Trophoblast cell (in vitro differentiated cells and primary cell): ENCODE results near the gene ADCY2.

Experiments used
- DNase-seq, 2 donors: peaks; one replicate each; pipeline ENCODE4 v3.0.0-alpha.2; 2016
- H2AFZ ChIP-seq: 2 replicates; pipeline ENCODE4 v1.6.1; 2013; ENCODE audit warnings: low read length, moderate library complexity, mild to moderate bottlenecking; ENCODE audit not compliant: insufficient read depth, poor library complexity
- H2AK5ac ChIP-seq: 2 replicates; pipeline ENCODE4 v1.6.1; 2013; ENCODE audit warnings: mild to moderate bottlenecking, low read length
- H2BK120ac ChIP-seq: 2 replicates; pipeline ENCODE4 v1.6.1; 2013; ENCODE audit warnings: low read length, mild to moderate bottlenecking, moderate library complexity; ENCODE audit not compliant: insufficient read depth, poor library complexity
- H2BK12ac ChIP-seq: 2 replicates; pipeline ENCODE4 v1.6.1; 2013; ENCODE audit warnings: mild to moderate bottlenecking, low read length, moderate library complexity
- H2BK5ac ChIP-seq: 2 replicates; pipeline ENCODE4 v1.6.1; 2013; ENCODE audit warnings: low read length, low read depth, moderate library complexity, mild to moderate bottlenecking; ENCODE audit not compliant: poor library complexity
- H3K14ac ChIP-seq: 2 replicates; pipeline ENCODE4 v1.6.1; 2013; ENCODE audit warnings: mild to moderate bottlenecking, low read length
- H3K18ac ChIP-seq: 2 replicates; pipeline ENCODE4 v1.6.1; 2013; ENCODE audit warnings: mild to moderate bottlenecking, low read length
- H3K23ac ChIP-seq: 2 replicates; pipeline ENCODE4 v1.6.1; 2013; ENCODE audit warnings: low read length
- H3K27ac ChIP-seq: 2 replicates; pipeline ENCODE4 v1.5.1; 2013; ENCODE audit warnings: low read depth, mild to moderate bottlenecking, inconsistent platforms, low read length, moderate library complexity
- H3K27me3 ChIP-seq: 2 replicates; pipeline ENCODE4 v1.6.1; 2013; ENCODE audit warnings: inconsistent platforms, mild to moderate bottlenecking, low read length, moderate library complexity; ENCODE audit not compliant: insufficient read depth
- H3K36me3 ChIP-seq, 2 experiments: 1 replicate in 1 of 2; 2 replicates in 1 of 2; pipeline ENCODE4 v1.6.1; 2013; ENCODE audit warnings: low read length in 2 of 2, mild to moderate bottlenecking in 2 of 2, moderate library complexity in 1 of 2; ENCODE audit not compliant: insufficient read depth in 2 of 2, control insufficient read depth in 1 of 2
- H3K4ac ChIP-seq: 2 replicates; pipeline ENCODE4 v1.6.1; 2013; ENCODE audit warnings: low read depth, mild to moderate bottlenecking, low read length, moderate library complexity
- H3K4me1 ChIP-seq, 2 experiments: 1 replicate in 1 of 2; 2 replicates in 1 of 2; pipeline ENCODE4 v1.6.1; 2013; ENCODE audit warnings: low read length in 2 of 2, mild to moderate bottlenecking in 2 of 2, moderate library complexity in 1 of 2; ENCODE audit not compliant: insufficient read depth in 2 of 2, control insufficient read depth in 1 of 2
- H3K4me2 ChIP-seq: 2 replicates; pipeline ENCODE4 v1.6.1; 2013; ENCODE audit warnings: inconsistent platforms, mild to moderate bottlenecking, low read length, moderate library complexity
- H3K4me3 ChIP-seq: 2 replicates; pipeline ENCODE4 v1.5.1; 2013; ENCODE audit warnings: mild to moderate bottlenecking, low read depth, low read length, inconsistent platforms
- H3K79me1 ChIP-seq: one replicate; pipeline ENCODE4 v1.6.1; 2013; ENCODE audit warnings: low read length
- H3K79me2 ChIP-seq: 2 replicates; pipeline ENCODE4 v1.6.1; 2013; ENCODE audit warnings: low read length, mild to moderate bottlenecking; ENCODE audit not compliant: control insufficient read depth, insufficient read depth, poor library complexity
- H3K9ac ChIP-seq: 2 replicates; pipeline ENCODE4 v1.6.1; 2013; ENCODE audit warnings: mild to moderate bottlenecking, low read length
- H3K9me3 ChIP-seq: 2 replicates; pipeline ENCODE4 v1.6.1; 2013; ENCODE audit warnings: low read depth, mild to moderate bottlenecking, control low read depth, inconsistent platforms, low read length; ENCODE audit not compliant: insufficient read depth
- H4K12ac ChIP-seq: 2 replicates; pipeline ENCODE4 v1.6.1; 2013; ENCODE audit warnings: low read depth, mild to moderate bottlenecking, low read length, moderate library complexity
- H4K8ac ChIP-seq: 2 replicates; pipeline ENCODE4 v1.6.1; 2013; ENCODE audit warnings: low read depth, mild to moderate bottlenecking, low read length, moderate library complexity
- H4K91ac ChIP-seq: one replicate; pipeline ENCODE4 v1.6.1; 2013; ENCODE audit warnings: low read depth, mild to moderate bottlenecking, low read length, moderate library complexity
- WGBS: extraction: QIAGEN DNeasy Blood & Tissue Kit; methylation state at CpG from one replicate; pipeline ENCODE4 v1.1.7; 2013; ENCODE audit warnings: missing lambda C conversion rate; ENCODE audit not compliant: insufficient read length, insufficient coverage; ENCODE audit errors: extremely low coverage; 5-methylcytosine and 5-hydroxymethylcytosine counted together

The ADCY2 gene

DNA sequence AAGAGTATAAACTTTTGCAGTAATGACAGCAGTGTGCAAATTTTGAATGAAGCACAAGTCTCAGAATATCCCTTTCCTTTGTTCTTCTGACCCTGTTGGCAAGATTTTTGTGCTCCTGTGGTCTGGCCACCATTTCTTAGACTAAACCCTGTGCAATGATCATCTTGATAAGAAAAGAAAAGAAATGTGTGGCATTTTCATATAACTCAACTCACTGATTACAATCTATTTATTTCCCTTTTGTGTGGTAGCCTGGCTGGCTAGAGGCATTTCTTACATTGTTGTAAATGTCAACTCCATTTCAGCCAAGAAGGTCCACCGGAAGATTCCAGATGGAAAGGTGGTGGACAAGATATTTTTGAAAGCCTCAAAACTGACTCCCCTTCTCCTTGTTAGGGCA lies 41.9 kb downstream of the ADCY2 start:
- Histone ChIP-seq H3K18ac (no peak overlapping the region), H2BK5ac (no peak overlapping the region), H3K36me3 (no peaks in the 10 kb centered on the region), H4K12ac (no peak overlapping the region), H3K14ac (no peak overlapping the region), H3K79me1 (no peaks in the 10 kb centered on the region), H2AK5ac (no peak overlapping the region), H2AFZ (no peak overlapping the region), H3K9ac (no peak overlapping the region), H2BK12ac (no peak overlapping the region), H3K27ac (no peak overlapping the region), H3K4me3 (no peak overlapping the region), H3K4ac (no peak overlapping the region), H4K91ac (no peak overlapping the region), H3K27me3 (no peaks in the 10 kb centered on the region), H2BK120ac (no peak overlapping the region), H3K9me3 (peaks cover 4% of the 10 kb centered on the region), H3K4me2 (no peak overlapping the region), H3K79me2 (no peaks in the 10 kb centered on the region), H3K4me1 (no peaks in the 10 kb centered on the region), H3K23ac (no peak overlapping the region), H4K8ac (no peak overlapping the region)
- DNase-seq: peak in 1 of 2 donors; percentile 15
- no CpG with 5 or more reads among the region's 1 CpG for WGBS

DNA sequence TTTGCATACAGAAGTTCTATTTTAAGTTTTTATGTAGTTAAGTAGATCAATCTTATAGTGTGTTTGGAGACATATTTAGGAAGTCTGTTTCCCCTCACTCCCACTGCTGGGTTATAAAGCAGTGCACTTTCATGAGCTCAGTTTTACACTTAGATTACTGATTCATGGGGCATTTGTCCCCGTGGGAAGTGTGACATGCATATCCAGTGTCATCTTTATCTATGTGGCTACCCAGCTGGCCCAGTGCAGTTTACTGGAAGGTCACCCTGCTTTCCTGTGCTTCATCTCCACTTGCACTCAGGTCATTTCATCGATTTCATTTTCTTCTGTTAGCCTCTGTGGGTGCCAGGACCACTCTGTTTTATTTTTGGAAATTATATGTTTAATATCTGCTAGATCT lies 49.1 kb downstream of the ADCY2 start:
- no peak overlapping the region for H2AK5ac ChIP-seq
- WGBS: no CpG with 5 or more reads among the region's 2 CpGs
- no peaks in the 10 kb centered on the region for H3K4me1 ChIP-seq
- H3K4ac ChIP-seq: no peak overlapping the region
- no peak overlapping the region for H3K4me2 ChIP-seq
- H3K27me3 ChIP-seq: no peaks in the 10 kb centered on the region
- peaks cover 2% of the 10 kb centered on the region for H3K9me3 ChIP-seq
- no peak overlapping the region for H4K91ac ChIP-seq
- H3K23ac ChIP-seq: no peak overlapping the region
- no peaks in the 10 kb centered on the region for H3K79me1 ChIP-seq
- no peaks in the 10 kb centered on the region for H3K79me2 ChIP-seq
- no peak overlapping the region for H2BK12ac ChIP-seq
- H3K14ac ChIP-seq: no peak overlapping the region
- H2BK120ac ChIP-seq: no peak overlapping the region
- no peak overlapping the region for H4K8ac ChIP-seq
- no peaks in the 10 kb centered on the region for H3K36me3 ChIP-seq
- H3K27ac ChIP-seq: no peak overlapping the region
- no peak for DNase-seq
- no peak overlapping the region for H2AFZ ChIP-seq
- H4K12ac ChIP-seq: no peak overlapping the region
- H3K9ac ChIP-seq: no peak overlapping the region
- no peak overlapping the region for H3K4me3 ChIP-seq
- no peak overlapping the region for H2BK5ac ChIP-seq
- no peak overlapping the region for H3K18ac ChIP-seq

DNA sequence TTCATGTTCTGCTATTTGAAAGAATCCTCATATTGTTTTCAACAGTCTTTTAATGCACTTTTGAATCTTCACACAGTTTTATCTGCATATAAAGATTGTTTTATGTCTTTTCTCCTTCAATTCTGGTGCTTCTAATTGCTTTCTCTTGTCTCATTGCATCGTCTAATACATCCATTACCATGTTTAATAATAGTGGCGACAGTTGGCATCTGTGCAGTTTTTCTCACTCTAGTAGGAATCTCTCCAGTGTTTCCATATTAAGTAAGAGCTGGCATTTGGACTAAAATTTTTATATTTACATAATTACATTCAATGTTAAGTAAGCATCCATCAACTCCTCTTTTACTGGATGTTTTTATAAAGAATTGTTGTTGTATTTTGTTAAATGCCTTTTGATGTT lies 49.9 kb downstream of the ADCY2 start:
- no peak overlapping the region for H2BK5ac ChIP-seq
- H3K79me2 ChIP-seq: no peaks in the 10 kb centered on the region
- no peak overlapping the region for H2BK120ac ChIP-seq
- no peaks in the 10 kb centered on the region for H3K27me3 ChIP-seq
- H3K9ac ChIP-seq: no peak overlapping the region
- no peak overlapping the region for H3K14ac ChIP-seq
- H3K4me3 ChIP-seq: no peak overlapping the region
- no peaks in the 10 kb centered on the region for H3K4me1 ChIP-seq
- no peak overlapping the region for H2AK5ac ChIP-seq
- no peak for DNase-seq
- no peak overlapping the region for H2AFZ ChIP-seq
- H3K9me3 ChIP-seq: peaks cover under 1% of the 10 kb centered on the region
- H4K12ac ChIP-seq: no peak overlapping the region
- WGBS: no CpG with 5 or more reads among the region's 2 CpGs
- no peaks in the 10 kb centered on the region for H3K79me1 ChIP-seq
- H4K91ac ChIP-seq: no peak overlapping the region
- H3K4me2 ChIP-seq: no peak overlapping the region
- H3K36me3 ChIP-seq: no peaks in the 10 kb centered on the region
- H3K18ac ChIP-seq: no peak overlapping the region
- no peak overlapping the region for H3K23ac ChIP-seq
- H4K8ac ChIP-seq: no peak overlapping the region
- H3K27ac ChIP-seq: no peak overlapping the region
- no peak overlapping the region for H2BK12ac ChIP-seq
- H3K4ac ChIP-seq: no peak overlapping the region

DNA sequence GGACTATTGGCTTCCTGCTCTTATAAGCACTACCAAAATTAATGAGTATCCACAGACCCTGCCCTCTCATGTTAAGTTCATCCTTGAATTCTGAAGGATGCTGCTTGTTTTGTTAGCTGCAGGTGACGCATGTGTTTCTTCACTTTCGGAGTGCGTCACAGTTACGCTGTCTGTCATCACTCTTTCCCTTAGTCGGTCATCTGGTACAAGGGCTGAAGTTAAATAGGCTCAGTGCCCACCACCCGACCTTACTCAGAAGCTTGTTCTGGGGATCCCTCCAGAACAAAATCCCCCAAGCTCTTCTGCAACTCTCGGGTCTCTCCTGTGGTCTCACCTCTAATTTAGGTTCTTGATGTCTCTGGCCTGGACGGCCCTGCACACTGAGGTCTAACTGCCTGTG lies 51.0 kb downstream of the ADCY2 start:
- Histone ChIP-seq H4K8ac (no peak overlapping the region), H4K91ac (no peak overlapping the region), H2BK120ac (no peak overlapping the region), H3K36me3 (no peaks in the 10 kb centered on the region), H3K23ac (no peak overlapping the region), H2BK5ac (no peak overlapping the region), H3K4me2 (no peak overlapping the region), H3K4me1 (no peaks in the 10 kb centered on the region), H3K4ac (no peak overlapping the region), H3K9me3 (no peaks in the 10 kb centered on the region), H3K79me1 (no peaks in the 10 kb centered on the region), H3K9ac (no peak overlapping the region), H3K79me2 (no peaks in the 10 kb centered on the region), H3K14ac (no peak overlapping the region), H2AFZ (no peak overlapping the region), H3K4me3 (no peak overlapping the region), H3K18ac (no peak overlapping the region), H4K12ac (no peak overlapping the region), H3K27me3 (no peaks in the 10 kb centered on the region), H2AK5ac (no peak overlapping the region), H2BK12ac (no peak overlapping the region), H3K27ac (no peak overlapping the region)
- no CpG with 5 or more reads among the region's 8 CpGs for WGBS
- DNase-seq: no peak
